ENCODE data around the gene GULP1. TPM values are rescaled to one million over a fixed set of nuclear protein-coding genes. Genes with fewer than 3 reads are reported as not detected.

Gene GULP1
- total and polyA plus RNA-seq, 12 donors, result 2.0 to 6.0 (median 4.7) TPM

GRCh38 chr2:188526701-188527100 lies 235.0 kb downstream of the GULP1 start:
- no peak for TF ChIP-seq CTCF (IDR thresholded peaks at IDR 0.05)
- peaks cover 0 to 8% (median 0%) of the 10 kb centered on the region in 11 donors for H3K9me3 ChIP-seq
- no peaks in the 10 kb centered on the region for H3K27me3 ChIP-seq
- DNase-seq (no peak), ATAC-seq (no peak)
- peak overlapping the region in 6 of 10 donors; percentile 4 to 41 (median 20) for H3K27ac ChIP-seq
- no peaks in the 10 kb centered on the region for H3K36me3 ChIP-seq
- intact Hi-C loops (cut with DNase I), result loop anchor here in 9 of 10 donors (5.0 to 10.0 kb wide), 9 partner anchors 238 to 888 kb away; partner anchors contain the start of gene COL3A1 (in 1 of the 9)
- H3K4me1 ChIP-seq, result peaks cover 0 to 14% (median 0%) of the 10 kb centered on the region in 9 donors
- no peak overlapping the region for H3K4me3 ChIP-seq

GRCh38 chr2:188527141-188527540 lies 235.5 kb downstream of the GULP1 start:
- peaks cover 0 to 8% (median 0%) of the 10 kb centered on the region in 11 donors for H3K9me3 ChIP-seq
- no peaks in the 10 kb centered on the region for H3K36me3 ChIP-seq
- peak overlapping the region in 2 of 10 donors; percentile 16 to 20 for H3K4me3 ChIP-seq
- no peak for TF ChIP-seq CTCF (IDR thresholded peaks at IDR 0.05)
- H3K4me1 ChIP-seq, result peaks cover 0 to 14% (median 0%) of the 10 kb centered on the region in 9 donors
- DNase-seq (no peak), ATAC-seq (peak in 1 of 8 donors; percentile 4)
- H3K27ac ChIP-seq, result peak overlapping the region in 6 of 10 donors; percentile 4 to 41 (median 26)
- intact Hi-C loops (cut with DNase I), result loop anchor here in 9 of 10 donors (5.0 to 10.0 kb wide), 9 partner anchors 238 to 888 kb away; partner anchors contain the start of gene COL3A1 (in 1 of the 9)
- 31 to 44% methylated on average over 1 of the region's 1 CpG for WGBS, 2 donors
- H3K27me3 ChIP-seq, result no peaks in the 10 kb centered on the region

GRCh38 chr2:188527581-188527993 lies 235.9 kb downstream of the GULP1 start:
- Histone ChIP-seq H3K9me3 (peaks cover 0 to 8% (median 0%) of the 10 kb centered on the region in 11 donors), H3K27ac (peak overlapping the region in 6 of 10 donors; percentile 4 to 41 (median 26)), H3K36me3 (no peaks in the 10 kb centered on the region), H3K4me3 (peak overlapping the region in 2 of 10 donors; percentile 16 to 20), H3K27me3 (no peaks in the 10 kb centered on the region), H3K4me1 (peaks cover 0 to 14% (median 0%) of the 10 kb centered on the region in 9 donors)
- no peak for DNase-seq
- ATAC-seq, result peak in 1 of 8 donors; percentile 42
- TF ChIP-seq CTCF (IDR thresholded peaks at IDR 0.05), result no peak
- intact Hi-C loops (cut with DNase I), result loop anchor here in 9 of 10 donors (5.0 to 10.0 kb wide), 9 partner anchors 237 to 887 kb away; partner anchors contain the start of gene COL3A1 (in 1 of the 9)
- 64 to 65% methylated on average over 5 of the region's 5 CpGs for WGBS, 2 donors

- Histone ChIP-seq H3K9me3 (peaks cover 0 to 8% (median 0%) of the 10 kb centered on the region in 11 donors), H3K27me3 (no peaks in the 10 kb centered on the region), H3K36me3 (no peaks in the 10 kb centered on the region), H3K4me1 (peaks cover 0 to 14% (median 0%) of the 10 kb centered on the region in 9 donors), H3K27ac (no peak overlapping the region), H3K4me3 (no peak overlapping the region)
- no peak for TF ChIP-seq CTCF (IDR thresholded peaks at IDR 0.05)
- WGBS, 2 donors, result 89 to 94% methylated on average over 1 of the region's 1 CpG
- DNase-seq (no peak), ATAC-seq (no peak)
- intact Hi-C loops (cut with DNase I), result loop anchor here (5.0 to 10.0 kb wide), 10 partner anchors 235 to 885 kb away; partner anchors contain the start of gene COL3A1 (in 2 of the 10)
Observed at GRCh38 chr2:188529710-188530109, 238.0 kb downstream of the GULP1 start.

Data from heart right ventricle (tissue), 16 donors.